SK-N-SH (cell line): Measurements from ENCODE around the gene CNIH3.

Experiments
- GATA2 ChIP-seq: sonication (generic); formaldehyde crosslinking; IDR thresholded peaks from 2 replicates; pipeline ENCODE4 v1.5.0; 2020; ENCODE audit warnings: mild to moderate bottlenecking, missing genetic modification reagents
- TF ChIP-seq, protein P1 (sequence below): fragments of 200-600 bp; sonication (generic); IDR thresholded peaks from 2 replicates; pipeline ENCODE4 v1.6.1; 2017; ENCODE audit warnings: antibody characterized with exemption, mild to moderate bottlenecking, moderate library complexity
- TF ChIP-seq, protein P2 (sequence below): IDR thresholded peaks from 2 replicates; pipeline ENCODE4 v1.4.0; 2012; ENCODE audit warnings: low read depth, borderline replicate concordance

- TF ChIP-seq, protein P1, sequence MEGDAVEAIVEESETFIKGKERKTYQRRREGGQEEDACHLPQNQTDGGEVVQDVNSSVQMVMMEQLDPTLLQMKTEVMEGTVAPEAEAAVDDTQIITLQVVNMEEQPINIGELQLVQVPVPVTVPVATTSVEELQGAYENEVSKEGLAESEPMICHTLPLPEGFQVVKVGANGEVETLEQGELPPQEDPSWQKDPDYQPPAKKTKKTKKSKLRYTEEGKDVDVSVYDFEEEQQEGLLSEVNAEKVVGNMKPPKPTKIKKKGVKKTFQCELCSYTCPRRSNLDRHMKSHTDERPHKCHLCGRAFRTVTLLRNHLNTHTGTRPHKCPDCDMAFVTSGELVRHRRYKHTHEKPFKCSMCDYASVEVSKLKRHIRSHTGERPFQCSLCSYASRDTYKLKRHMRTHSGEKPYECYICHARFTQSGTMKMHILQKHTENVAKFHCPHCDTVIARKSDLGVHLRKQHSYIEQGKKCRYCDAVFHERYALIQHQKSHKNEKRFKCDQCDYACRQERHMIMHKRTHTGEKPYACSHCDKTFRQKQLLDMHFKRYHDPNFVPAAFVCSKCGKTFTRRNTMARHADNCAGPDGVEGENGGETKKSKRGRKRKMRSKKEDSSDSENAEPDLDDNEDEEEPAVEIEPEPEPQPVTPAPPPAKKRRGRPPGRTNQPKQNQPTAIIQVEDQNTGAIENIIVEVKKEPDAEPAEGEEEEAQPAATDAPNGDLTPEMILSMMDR = no peak
- TF ChIP-seq GATA2 = no peak
- TF ChIP-seq, protein P2, sequence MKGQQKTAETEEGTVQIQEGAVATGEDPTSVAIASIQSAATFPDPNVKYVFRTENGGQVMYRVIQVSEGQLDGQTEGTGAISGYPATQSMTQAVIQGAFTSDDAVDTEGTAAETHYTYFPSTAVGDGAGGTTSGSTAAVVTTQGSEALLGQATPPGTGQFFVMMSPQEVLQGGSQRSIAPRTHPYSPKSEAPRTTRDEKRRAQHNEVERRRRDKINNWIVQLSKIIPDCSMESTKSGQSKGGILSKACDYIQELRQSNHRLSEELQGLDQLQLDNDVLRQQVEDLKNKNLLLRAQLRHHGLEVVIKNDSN = no peak
Observed at GRCh38 chr1:224773646-224774045, 157.5 kb downstream of the CNIH3 start.
